VCaP (cell line): ENCODE results near the gene TMEM109.

Experiments
- H3K27ac ChIP-seq: fragments of 450-650 bp; 2 replicates; pipeline ENCODE4 v1.5.1; 2017
- CTCF ChIP-seq: fragments of 450-650 bp; conservative IDR thresholded peaks from 2 replicates; pipeline ENCODE4 v1.5.1; 2017; ENCODE audit warnings: mild to moderate bottlenecking, moderate library complexity

TMEM109 gene

GRCh38 chr11:60935676-60936442 is 21.9 kb downstream of the TMEM109 start:
- H3K27ac ChIP-seq: no peak overlapping the region
- no peak for TF ChIP-seq CTCF

GRCh38 chr11:60936467-60937143 is 22.6 kb downstream of the TMEM109 start:
- no peak overlapping the region for H3K27ac ChIP-seq
- TF ChIP-seq CTCF: no peak

GRCh38 chr11:60937144-60937527 is 23.2 kb downstream of the TMEM109 start:
- TF ChIP-seq CTCF: no peak

GRCh38 chr11:60937811-60938210 is 23.9 kb downstream of the TMEM109 start:
- H3K27ac ChIP-seq: no peak overlapping the region
- no peak for TF ChIP-seq CTCF

More at GRCh38 chr11:60937144-60937527, 23.2 kb downstream of the TMEM109 start:
- H3K27ac ChIP-seq: no peak overlapping the region

- no peak overlapping the region for H3K27ac ChIP-seq
- no peak for TF ChIP-seq CTCF
Observed at GRCh38 chr11:60938500-60938899, 24.5 kb downstream of the TMEM109 start.

- no peak for TF ChIP-seq CTCF
- H3K27ac ChIP-seq: no peak overlapping the region
Observed at GRCh38 chr11:60939301-60939700, 25.3 kb downstream of the TMEM109 start.

GRCh38 chr11:60939855-60940254 is 25.9 kb downstream of the TMEM109 start:
- no peak for TF ChIP-seq CTCF

More at GRCh38 chr11:60939855-60940254, 25.9 kb downstream of the TMEM109 start:
- no peak overlapping the region for H3K27ac ChIP-seq
